GM19043 (cell line): ENCODE results near the gene CCSER2.
"Not testable (repeated sequence)": the region's sequence is repeated elsewhere in the genome, so short reads cannot be mapped to it uniquely, and the experiment has no call there.

Source experiments
- ATAC-seq: cut with Tn5 transposase; IDR thresholded peaks from one replicate; pipeline ENCODE4 v1.9.1; 2021; ENCODE audit warnings: low read depth; ENCODE audit not compliant: unreplicated experiment

CCSER2 gene

GRCh38 chr10:84328418-84329195 is at the start of gene CCSER2:
Gene CCSER2, plus strand, starts transcription at chr10:84328589. Its CDS starts 42,464 bp downstream, at chr10:84371053.
- ATAC-seq: peak; percentile 45

GRCh38 chr10:84279876-84280475 is 48.4 kb upstream of the CCSER2 start:
- not testable (repeated sequence) for ATAC-seq

- no peak for ATAC-seq
Observed at GRCh38 chr10:84286695-84287094, 41.7 kb upstream of the CCSER2 start.

GRCh38 chr10:84288151-84288550 is 40.2 kb upstream of the CCSER2 start:
- ATAC-seq: no peak

GRCh38 chr10:84289521-84290200 is 38.7 kb upstream of the CCSER2 start:
- no peak for ATAC-seq

GRCh38 chr10:84290235-84290634 is 38.2 kb upstream of the CCSER2 start:
- no peak for ATAC-seq

- no peak for ATAC-seq
Observed at GRCh38 chr10:84291384-84291783, 37.0 kb upstream of the CCSER2 start.

- ATAC-seq: no peak
Observed at GRCh38 chr10:84292502-84292901, 35.9 kb upstream of the CCSER2 start.

- ATAC-seq: no peak
Observed at GRCh38 chr10:84293171-84293570, 35.2 kb upstream of the CCSER2 start.

- no peak for ATAC-seq
Observed at GRCh38 chr10:84293574-84294016, 34.8 kb upstream of the CCSER2 start.

- peak; percentile 72 for ATAC-seq
Observed at GRCh38 chr10:84294766-84295447, 33.5 kb upstream of the CCSER2 start.

GRCh38 chr10:84296091-84296981 is 32.1 kb upstream of the CCSER2 start:
- no peak for ATAC-seq

GRCh38 chr10:84298057-84298456 is 30.3 kb upstream of the CCSER2 start:
- no peak for ATAC-seq

- ATAC-seq: no peak
Observed at GRCh38 chr10:84302223-84302622, 26.2 kb upstream of the CCSER2 start.

- no peak for ATAC-seq
Observed at GRCh38 chr10:84306751-84307384, 21.5 kb upstream of the CCSER2 start.

GRCh38 chr10:84308021-84308420 is 20.4 kb upstream of the CCSER2 start:
- no peak for ATAC-seq

GRCh38 chr10:84308481-84309304 is 19.7 kb upstream of the CCSER2 start:
- ATAC-seq: no peak

GRCh38 chr10:84310470-84310869 is 17.9 kb upstream of the CCSER2 start:
- no peak for ATAC-seq

- no peak for ATAC-seq
Observed at GRCh38 chr10:84311576-84311975, 16.8 kb upstream of the CCSER2 start.
